CD4-positive, alpha-beta T cell treated with Interleukin-1 beta for 1 hour (primary cell): ENCODE data around the gene TLR4.

ENCODE experiments used
- DNase-seq, 2 donors: peaks; one replicate each; pipeline ENCODE4 v3.0.0-alpha.2; 2020 to 2022

The TLR4 gene

GRCh38 chr9:117746263-117746662 is 42.1 kb downstream of the TLR4 start:
- no peak for DNase-seq

DNA sequence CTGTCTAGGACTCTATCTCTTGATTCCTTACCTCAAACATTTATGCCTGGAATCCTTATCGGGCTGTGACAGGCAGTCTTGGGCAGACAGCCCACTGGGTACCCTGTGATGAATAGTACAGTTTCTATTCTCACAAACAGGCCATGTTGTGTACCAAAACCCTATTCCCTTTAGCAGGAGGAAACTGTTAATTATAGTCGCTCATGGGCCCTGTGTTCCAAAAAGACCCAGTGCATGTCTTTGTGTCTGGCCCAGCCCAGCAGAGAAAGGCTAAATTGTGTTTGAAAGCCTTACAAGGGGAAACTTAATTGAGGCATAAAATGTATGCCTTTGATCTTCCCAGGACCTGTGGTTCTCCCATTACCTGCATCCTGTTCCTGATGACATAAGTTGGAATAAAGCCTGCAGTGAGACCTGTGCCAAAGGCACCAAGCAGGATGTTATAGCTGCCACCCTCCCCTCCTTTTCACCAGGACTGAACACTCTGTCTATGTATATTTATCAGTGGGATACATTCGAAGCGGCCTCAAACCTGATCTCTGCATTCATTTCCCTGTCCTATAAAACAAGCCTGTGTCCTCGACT is 43.3 kb downstream of the TLR4 start:
- no peak for DNase-seq

DNA sequence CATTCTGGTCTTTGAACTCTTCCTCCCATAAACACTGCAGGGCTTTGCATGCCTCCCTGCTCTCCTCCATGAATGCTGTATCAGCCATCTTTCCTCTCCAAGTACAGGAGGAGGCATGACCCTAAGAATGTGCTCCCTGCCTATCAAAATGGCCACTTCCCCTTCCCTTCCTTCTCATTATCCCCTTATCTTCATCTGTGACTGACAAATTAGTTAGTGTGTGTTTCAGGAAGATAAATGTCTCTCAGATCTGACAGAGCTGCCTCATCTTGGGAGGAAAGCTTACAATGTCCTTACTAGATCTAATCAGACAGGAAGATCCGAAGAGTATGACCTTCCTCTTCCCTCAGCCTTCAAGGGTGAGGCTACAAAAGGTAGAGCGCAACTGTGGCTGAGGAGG is 46.2 kb downstream of the TLR4 start:
- DNase-seq: no peak

DNA sequence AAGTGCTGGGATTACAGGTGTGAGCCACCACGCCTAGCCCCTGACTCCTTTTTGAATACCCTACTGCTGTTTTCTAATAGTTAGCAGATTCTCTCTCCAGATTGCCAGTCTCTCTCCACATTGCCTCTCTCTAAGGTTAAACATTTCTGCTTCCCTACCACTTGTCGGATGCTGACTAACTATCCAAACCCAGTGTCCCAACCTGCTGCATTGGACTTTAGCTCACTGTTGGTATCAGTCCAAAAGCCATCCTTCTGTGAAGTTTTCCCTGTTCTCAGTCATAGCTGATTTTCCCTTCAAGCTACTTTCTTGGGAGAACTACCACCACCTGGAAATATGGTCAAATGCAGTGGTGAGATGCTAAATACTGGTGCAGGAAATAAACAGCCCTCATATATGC is 48.7 kb downstream of the TLR4 start:
- no peak for DNase-seq

GRCh38 chr9:117757561-117758190 is 53.5 kb downstream of the TLR4 start:
- DNase-seq: no peak

GRCh38 chr9:117763314-117763713 is 59.1 kb downstream of the TLR4 start:
- no peak for DNase-seq

- DNase-seq: no peak
Observed at GRCh38 chr9:117768750-117769395, 64.7 kb downstream of the TLR4 start.

GRCh38 chr9:117771136-117771535 is 66.9 kb downstream of the TLR4 start:
- DNase-seq: no peak

DNA sequence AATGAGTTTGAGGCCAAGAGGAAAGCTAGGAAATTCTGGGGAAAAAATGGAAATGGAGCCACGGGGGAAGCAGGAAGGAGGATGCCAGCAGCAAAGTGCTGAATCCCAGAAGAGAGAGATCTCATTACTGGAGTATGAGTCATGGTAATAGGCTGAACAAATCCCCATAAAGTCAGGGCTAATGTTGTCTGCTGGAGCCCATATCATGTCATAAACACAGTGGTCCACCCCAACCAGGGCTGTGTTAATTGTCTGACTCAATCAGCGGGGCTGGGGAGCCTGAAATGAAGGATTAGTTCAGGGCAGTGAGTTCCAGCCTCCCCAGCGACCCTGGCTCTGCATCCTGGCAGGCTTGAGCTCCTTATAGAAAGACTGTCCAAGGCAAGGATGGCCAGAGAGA is 68.8 kb downstream of the TLR4 start:
- no peak for DNase-seq
